H9 (cell line): ENCODE measurements around the gene MREG. TPM values are rescaled to one million over a fixed set of nuclear protein-coding genes. Genes with fewer than 3 reads are reported as not detected.
"Not testable (repeated sequence)": the region's sequence is repeated elsewhere in the genome, so short reads cannot be mapped to it uniquely, and the experiment has no call there.

Experiments used
- DNase-seq: peaks from one replicate; pipeline ENCODE4 v3.0.0-alpha.2; 2017
- H2AFZ ChIP-seq: one replicate; pipeline ENCODE4 v1.6.1; 2013; ENCODE audit warnings: mild to moderate bottlenecking, low read length, control low read depth, moderate library complexity
- H2AK5ac ChIP-seq: 2 replicates; pipeline ENCODE4 v1.6.1; 2013; ENCODE audit warnings: low read length, control low read depth, mixed read lengths; ENCODE audit not compliant: insufficient read length
- H2BK120ac ChIP-seq: one replicate; pipeline ENCODE4 v1.6.1; 2013; ENCODE audit warnings: low read depth, mild to moderate bottlenecking, low read length, control low read depth, inconsistent platforms; ENCODE audit not compliant: poor library complexity, severe bottlenecking
- H2BK12ac ChIP-seq: 2 replicates; pipeline ENCODE4 v1.6.1; 2013; ENCODE audit warnings: low read length, control low read depth, mixed read lengths, low read depth; ENCODE audit not compliant: insufficient read length
- H2BK15ac ChIP-seq: 2 replicates; pipeline ENCODE4 v1.6.1; 2013; ENCODE audit warnings: low read depth, low read length, control low read depth
- H2BK20ac ChIP-seq: one replicate; pipeline ENCODE4 v1.6.1; 2013; ENCODE audit warnings: low read depth, mild to moderate bottlenecking, low read length, control low read depth, inconsistent platforms; ENCODE audit not compliant: poor library complexity, severe bottlenecking
- H2BK5ac ChIP-seq: 2 replicates; pipeline ENCODE4 v1.6.1; 2013; ENCODE audit warnings: low read length, control low read depth, mixed read lengths; ENCODE audit not compliant: insufficient read length
- H3K14ac ChIP-seq: 2 replicates; pipeline ENCODE4 v1.6.1; 2013; ENCODE audit warnings: low read length, control low read depth; ENCODE audit not compliant: insufficient read depth
- H3K18ac ChIP-seq: 2 replicates; pipeline ENCODE4 v1.6.1; 2013; ENCODE audit warnings: low read depth, mild to moderate bottlenecking, mixed read lengths, low read length, control low read depth; ENCODE audit not compliant: insufficient read length
- H3K23ac ChIP-seq: 2 replicates; pipeline ENCODE4 v1.6.1; 2013; ENCODE audit warnings: low read length, control low read depth, mixed read lengths, low read depth; ENCODE audit not compliant: insufficient read length
- H3K23me2 ChIP-seq: 2 replicates; pipeline ENCODE4 v1.6.1; 2013; ENCODE audit warnings: low read depth, mild to moderate bottlenecking, mixed read lengths, low read length, control low read depth; ENCODE audit not compliant: insufficient read length, poor library complexity, severe bottlenecking
- H3K27ac ChIP-seq: 2 replicates; pipeline ENCODE4 v1.5.1; 2013; ENCODE audit warnings: low read length, control low read depth, mixed read lengths, low read depth; ENCODE audit not compliant: insufficient read length
- H3K27me3 ChIP-seq: 2 replicates; pipeline ENCODE4 v1.6.1; 2013; ENCODE audit warnings: low read length, control low read depth, inconsistent platforms; ENCODE audit not compliant: insufficient read depth
- H3K4ac ChIP-seq: 2 replicates; pipeline ENCODE4 v1.6.1; 2013; ENCODE audit warnings: low read depth, mild to moderate bottlenecking, control low read depth, inconsistent platforms, low read length, moderate library complexity
- H3K4me1 ChIP-seq: 2 replicates; pipeline ENCODE4 v1.6.1; 2013; ENCODE audit warnings: low read length, control low read depth, inconsistent platforms; ENCODE audit not compliant: insufficient read depth
- H3K4me2 ChIP-seq: 2 replicates; pipeline ENCODE4 v1.6.1; 2013; ENCODE audit warnings: low read length, control low read depth, mixed read lengths; ENCODE audit not compliant: insufficient read length, insufficient read depth
- H3K56ac ChIP-seq: 2 replicates; pipeline ENCODE4 v1.6.1; 2013; ENCODE audit warnings: low read depth, mild to moderate bottlenecking, mixed read lengths, low read length, control low read depth; ENCODE audit not compliant: insufficient read length
- H3K79me1 ChIP-seq: 2 replicates; pipeline ENCODE4 v1.6.1; 2013; ENCODE audit warnings: low read depth, mild to moderate bottlenecking, moderate library complexity, low read length, control low read depth, inconsistent platforms; ENCODE audit not compliant: insufficient read depth, poor library complexity, severe bottlenecking
- H3K79me2 ChIP-seq: 2 replicates; pipeline ENCODE4 v1.6.1; 2013; ENCODE audit warnings: low read length, control low read depth, inconsistent platforms; ENCODE audit not compliant: insufficient read depth
- H3K9ac ChIP-seq: 2 replicates; pipeline ENCODE4 v1.6.1; 2013; ENCODE audit warnings: low read length, control low read depth, mixed read lengths; ENCODE audit not compliant: insufficient read length; ENCODE audit errors: extremely low read depth
- H3K9me3 ChIP-seq: one replicate; pipeline ENCODE4 v1.6.1; 2013; ENCODE audit warnings: low read depth, low read length, inconsistent platforms; ENCODE audit not compliant: control insufficient read depth
- H3T11ph ChIP-seq: one replicate; pipeline ENCODE4 v1.6.1; 2013; ENCODE audit warnings: mild to moderate bottlenecking, low read length, control low read depth, inconsistent platforms
- H4K20me1 ChIP-seq: one replicate; pipeline ENCODE4 v1.6.1; 2013; ENCODE audit not compliant: control insufficient read depth, insufficient read length, insufficient read depth
- H4K5ac ChIP-seq: 2 replicates; pipeline ENCODE4 v1.6.1; 2013; ENCODE audit warnings: low read depth, mild to moderate bottlenecking, mixed read lengths, low read length, control low read depth; ENCODE audit not compliant: insufficient read length
- H4K8ac ChIP-seq: replicated peaks from 2 replicates; pipeline ENCODE4 v1.6.1; 2013; ENCODE audit warnings: low read length, control low read depth, mixed read lengths, low read depth; ENCODE audit not compliant: insufficient read length
- H4K91ac ChIP-seq: 2 replicates; pipeline ENCODE4 v1.6.1; 2013; ENCODE audit warnings: low read depth, mild to moderate bottlenecking, moderate library complexity, mixed read lengths, low read length, control low read depth; ENCODE audit not compliant: insufficient read length
- H3K27ac Mint-ChIP-seq, 3 experiments: 2 replicates in 2 of 3; 3 replicates in 1 of 3; pipeline ENCODE4 v1.8.0; 2020 to 2021; ENCODE audit warnings: mixed read lengths in 3 of 3, mild to moderate bottlenecking in 1 of 3, moderate library complexity in 1 of 3
- H3K27me3 Mint-ChIP-seq: 2 replicates; pipeline ENCODE4 v1.8.0; 2021; ENCODE audit warnings: low read depth, mild to moderate bottlenecking, moderate library complexity, mixed read lengths
- H3K36me3 Mint-ChIP-seq, 3 experiments: 2 replicates in 2 of 3; 3 replicates in 1 of 3; pipeline ENCODE4 v1.8.0; 2020 to 2021; ENCODE audit warnings: low read depth in 3 of 3, mixed read lengths in 3 of 3; ENCODE audit not compliant: insufficient read depth in 1 of 3
- H3K4me1 Mint-ChIP-seq, 2 experiments: 2 replicates each; pipeline ENCODE4 v1.8.0; 2020; ENCODE audit warnings: mixed read lengths in 2 of 2
- H3K4me3 Mint-ChIP-seq, 2 experiments: 2 replicates in 1 of 2; 3 replicates in 1 of 2; pipeline ENCODE4 v1.8.0; 2020 to 2021; ENCODE audit warnings: mild to moderate bottlenecking in 2 of 2, mixed read lengths in 2 of 2, moderate library complexity in 1 of 2
- H3K9me3 Mint-ChIP-seq, 2 experiments: 2 replicates in 1 of 2; 3 replicates in 1 of 2; pipeline ENCODE4 v1.8.0; 2020; ENCODE audit warnings: mild to moderate bottlenecking in 2 of 2, mixed read lengths in 2 of 2, moderate library complexity in 1 of 2
- WGBS: extraction: QIAGEN DNeasy Blood & Tissue Kit; methylation state at CpG from one replicate; pipeline ENCODE4 v1.1.7; 2013; ENCODE audit warnings: missing lambda C conversion rate, low lambda C conversion rate, mixed read lengths; ENCODE audit not compliant: insufficient read length; ENCODE audit errors: extremely low coverage; 5-methylcytosine and 5-hydroxymethylcytosine counted together
- total RNA-seq: library from RNA; stranded (reverse); gene quantifications from 2 replicates; pipeline ENCODE4 v1.2.1, GENCODE V29; 2021
- TF ChIP-seq, protein P1 (sequence below): fragments of 200-600 bp; sonication (generic); conservative IDR thresholded peaks from 3 replicates; pipeline ENCODE4 v1.8.0; 2021; ENCODE audit warnings: antibody characterized with exemption, mild to moderate bottlenecking

The MREG gene
- total RNA-seq, 1 experiment from 2014 or later: 21.8 TPM

DNA sequence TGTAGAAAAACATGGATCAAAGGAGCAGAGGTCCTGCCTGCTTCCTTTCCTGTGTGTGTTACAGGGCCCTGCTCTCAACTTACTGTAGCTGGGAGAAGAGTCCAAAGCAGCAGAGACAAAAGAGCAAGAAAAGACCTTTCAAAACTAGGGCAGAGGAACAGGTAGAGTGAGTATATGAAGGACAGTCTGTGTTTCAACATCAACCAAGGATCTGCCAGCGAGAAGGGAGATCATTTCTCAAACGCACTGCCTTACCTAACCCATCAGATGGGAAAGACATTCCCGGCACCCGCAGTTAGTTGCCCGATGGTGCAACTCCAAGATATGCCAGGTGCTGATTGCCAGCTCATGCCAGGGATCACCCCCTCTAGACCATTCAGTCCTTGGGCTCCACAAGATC lies 41.7 kb downstream of the MREG start:
- peaks cover 0 to 3% of the 10 kb centered on the region in 2 experiments; a peak in 1 of 5 replicates for H3K9me3 Mint-ChIP-seq
- H3K23me2 ChIP-seq: no peaks in the 10 kb centered on the region
- no peak overlapping the region for H2BK120ac ChIP-seq
- WGBS: no CpG with 5 or more reads among the region's 5 CpGs
- no peak overlapping the region for H4K8ac ChIP-seq
- H3K27me3 ChIP-seq: no peaks in the 10 kb centered on the region
- no peak for DNase-seq
- no peak overlapping the region for H2AFZ ChIP-seq
- H3K4ac ChIP-seq: no peak overlapping the region
- peaks cover 11 to 20% (median 19%) of the 10 kb centered on the region in 3 experiments; a peak in 5 of 7 replicates for H3K36me3 Mint-ChIP-seq
- H3K79me1 ChIP-seq: no peaks in the 10 kb centered on the region
- H3K18ac ChIP-seq: no peak overlapping the region
- peaks cover 18 to 21% of the 10 kb centered on the region in 2 experiments for H3K4me1 Mint-ChIP-seq
- no peak overlapping the region for H2AK5ac ChIP-seq
- no peaks in the 10 kb centered on the region for H3K9me3 ChIP-seq
- H3K23ac ChIP-seq: no peak overlapping the region
- H3K4me1 ChIP-seq: peaks cover 2% of the 10 kb centered on the region; the same call in 1 of the 2 replicates
- H3K14ac ChIP-seq: no peak overlapping the region
- no peak overlapping the region for H2BK20ac ChIP-seq
- peaks cover 4% of the 10 kb centered on the region; the same call in 1 of the 2 replicates for H3K79me2 ChIP-seq
- H3K4me3 Mint-ChIP-seq: no peak overlapping the region
- no peak overlapping the region for H2BK12ac ChIP-seq
- 0 out of 7 replicates have a peak overlapping the region, but pooled peaks of 1 of the 3 experiments have one; percentile 35 for H3K27ac Mint-ChIP-seq
- H3T11ph ChIP-seq: no peak overlapping the region
- H3K27me3 Mint-ChIP-seq: no peaks in the 10 kb centered on the region
- H2BK15ac ChIP-seq: no peak overlapping the region
- H4K91ac ChIP-seq: no peak overlapping the region
- no peak overlapping the region for H3K27ac ChIP-seq
- no peak overlapping the region for H3K9ac ChIP-seq
- H2BK5ac ChIP-seq: no peak overlapping the region
- H4K20me1 ChIP-seq: no peaks in the 10 kb centered on the region
- H3K4me2 ChIP-seq: no peak overlapping the region
- no peak overlapping the region for H3K56ac ChIP-seq
- no peak overlapping the region for H4K5ac ChIP-seq
- TF ChIP-seq, protein P1, sequence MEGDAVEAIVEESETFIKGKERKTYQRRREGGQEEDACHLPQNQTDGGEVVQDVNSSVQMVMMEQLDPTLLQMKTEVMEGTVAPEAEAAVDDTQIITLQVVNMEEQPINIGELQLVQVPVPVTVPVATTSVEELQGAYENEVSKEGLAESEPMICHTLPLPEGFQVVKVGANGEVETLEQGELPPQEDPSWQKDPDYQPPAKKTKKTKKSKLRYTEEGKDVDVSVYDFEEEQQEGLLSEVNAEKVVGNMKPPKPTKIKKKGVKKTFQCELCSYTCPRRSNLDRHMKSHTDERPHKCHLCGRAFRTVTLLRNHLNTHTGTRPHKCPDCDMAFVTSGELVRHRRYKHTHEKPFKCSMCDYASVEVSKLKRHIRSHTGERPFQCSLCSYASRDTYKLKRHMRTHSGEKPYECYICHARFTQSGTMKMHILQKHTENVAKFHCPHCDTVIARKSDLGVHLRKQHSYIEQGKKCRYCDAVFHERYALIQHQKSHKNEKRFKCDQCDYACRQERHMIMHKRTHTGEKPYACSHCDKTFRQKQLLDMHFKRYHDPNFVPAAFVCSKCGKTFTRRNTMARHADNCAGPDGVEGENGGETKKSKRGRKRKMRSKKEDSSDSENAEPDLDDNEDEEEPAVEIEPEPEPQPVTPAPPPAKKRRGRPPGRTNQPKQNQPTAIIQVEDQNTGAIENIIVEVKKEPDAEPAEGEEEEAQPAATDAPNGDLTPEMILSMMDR: no peak

DNA sequence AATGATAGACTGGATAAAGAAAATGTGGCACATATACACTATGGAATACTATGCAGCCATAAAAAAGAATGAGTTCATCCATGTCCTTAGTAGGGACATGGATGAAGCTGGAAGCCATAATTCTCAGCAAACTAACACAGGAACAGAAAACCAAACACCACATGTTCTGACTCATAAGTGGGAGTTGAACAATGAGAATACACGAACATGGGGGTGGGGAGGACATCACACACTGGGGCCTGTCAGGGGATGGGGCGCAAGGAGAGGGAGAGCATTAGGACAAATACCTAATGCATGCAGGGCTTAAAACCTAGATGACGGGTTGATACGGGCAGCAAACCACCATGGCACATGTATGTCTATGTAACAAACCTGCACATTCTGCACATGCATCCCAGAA lies 42.5 kb downstream of the MREG start:
- not testable (repeated sequence) for DNase-seq, H3K79me2 ChIP-seq

More for the DNA sequence above, 42.5 kb downstream of the MREG start:
- not testable (repeated sequence) for H3K9me3 ChIP-seq, H3K9ac ChIP-seq, H3K9me3 Mint-ChIP-seq, H3K23me2 ChIP-seq, H3K18ac ChIP-seq, H3K4me2 ChIP-seq, H3K27me3 ChIP-seq, H2BK12ac ChIP-seq, H3K23ac ChIP-seq, H3T11ph ChIP-seq, H3K27ac ChIP-seq, H4K5ac ChIP-seq, H2BK120ac ChIP-seq, H2BK15ac ChIP-seq, H2BK5ac ChIP-seq, H3K79me1 ChIP-seq, H3K4me1 ChIP-seq, H3K27me3 Mint-ChIP-seq, H3K14ac ChIP-seq, H4K91ac ChIP-seq, H2BK20ac ChIP-seq, H3K56ac ChIP-seq, H4K20me1 ChIP-seq, H2AK5ac ChIP-seq, H3K27ac Mint-ChIP-seq, H3K4ac ChIP-seq, H2AFZ ChIP-seq, H4K8ac ChIP-seq
- H3K4me3 Mint-ChIP-seq: peak overlapping the region in 1 of 2 experiments; percentile 50; a peak in 1 of 5 replicates
- H3K36me3 Mint-ChIP-seq: peaks cover 11 to 20% (median 19%) of the 10 kb centered on the region in 3 experiments; a peak in 5 of 7 replicates
- H3K4me1 Mint-ChIP-seq: peaks cover 18 to 21% of the 10 kb centered on the region in 2 experiments
- no CpG with 5 or more reads among the region's 4 CpGs for WGBS
